Measurements from ENCODE around the gene RAB31. TPM values are rescaled to one million over a fixed set of nuclear protein-coding genes. Genes with fewer than 3 reads are reported as not detected.

Gene RAB31
- total RNA-seq, 1 donor from 2014 or later, result 26.0 TPM

GRCh38 chr18:9782073-9782857, 74.2 kb downstream of the RAB31 start:
- Histone ChIP-seq H3K27me3 (no peaks in the 10 kb centered on the region), H3K36me3 (no peaks in the 10 kb centered on the region), H3K4me1 (peaks cover 14% of the 10 kb centered on the region), H3K4me3 (no peak overlapping the region), H3K9me3 (no peaks in the 10 kb centered on the region), H3K27ac (peak overlapping the region; percentile 53)
- DNase-seq (ENCODE audit: extremely low spot score in 2 of 2), result no peak
- intact Hi-C loops (cut with DNase I), result no loop called here
- TF ChIP-seq POLR2AphosphoS5 (IDR thresholded peaks at IDR 0.05; ENCODE audit: insufficient read depth in 1 of 2, low read depth in 1 of 2) (peak in 1 of 2 donors; percentile 68), POLR2A (IDR thresholded peaks at IDR 0.05) (no peak)

GRCh38 chr18:9786631-9787030, 78.5 kb downstream of the RAB31 start:
- Histone ChIP-seq H3K9me3 (no peaks in the 10 kb centered on the region), H3K27me3 (no peaks in the 10 kb centered on the region), H3K4me3 (no peak overlapping the region), H3K36me3 (no peaks in the 10 kb centered on the region), H3K27ac (no peak overlapping the region), H3K4me1 (peaks cover 14% of the 10 kb centered on the region)
- no peak for DNase-seq (ENCODE audit: extremely low spot score in 2 of 2)
- intact Hi-C loops (cut with DNase I), result no loop called here
- TF ChIP-seq POLR2A (IDR thresholded peaks at IDR 0.05), result no peak
- TF ChIP-seq POLR2AphosphoS5 (IDR thresholded peaks at IDR 0.05; ENCODE audit: insufficient read depth in 1 of 2, low read depth in 1 of 2), result no peak
- TF ChIP-seq CTCF (IDR thresholded peaks at IDR 0.05), result no peak

DNA sequence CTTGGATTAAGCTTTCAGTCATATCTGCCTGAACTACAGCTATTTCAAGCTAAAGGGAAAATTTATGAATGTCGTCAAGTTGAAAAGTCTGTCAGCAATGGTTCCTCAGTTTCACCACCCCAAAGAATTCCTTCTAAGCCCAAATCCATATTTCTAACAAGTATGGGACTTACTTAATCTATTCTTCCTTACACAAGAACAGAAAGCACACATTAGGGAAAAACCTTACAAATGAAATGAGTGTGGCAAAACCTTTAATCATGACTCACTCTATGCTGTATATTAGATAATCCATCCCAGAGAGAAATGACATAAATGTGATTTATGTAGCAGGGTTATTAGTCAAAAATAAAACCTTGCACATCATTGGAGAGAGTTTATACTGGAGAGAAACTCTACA, 78.9 kb downstream of the RAB31 start:
- intact Hi-C loops (cut with DNase I), result no loop called here
- H3K4me1 ChIP-seq, result peaks cover 10% of the 10 kb centered on the region
- no peak overlapping the region for H3K4me3 ChIP-seq
- no peaks in the 10 kb centered on the region for H3K9me3 ChIP-seq
- TF ChIP-seq POLR2A (IDR thresholded peaks at IDR 0.05) (no peak), POLR2AphosphoS5 (IDR thresholded peaks at IDR 0.05; ENCODE audit: insufficient read depth in 1 of 2, low read depth in 1 of 2) (no peak), CTCF (IDR thresholded peaks at IDR 0.05) (no peak)
- H3K27me3 ChIP-seq, result no peaks in the 10 kb centered on the region
- no peak overlapping the region for H3K27ac ChIP-seq
- DNase-seq (ENCODE audit: extremely low spot score in 2 of 2), result no peak
- H3K36me3 ChIP-seq, result no peaks in the 10 kb centered on the region

GRCh38 chr18:9787712-9788111, 79.6 kb downstream of the RAB31 start:
- DNase-seq (ENCODE audit: extremely low spot score in 2 of 2), result no peak
- intact Hi-C loops (cut with DNase I), result no loop called here
- no peaks in the 10 kb centered on the region for H3K9me3 ChIP-seq
- TF ChIP-seq CTCF (IDR thresholded peaks at IDR 0.05) (no peak), POLR2A (IDR thresholded peaks at IDR 0.05) (no peak)
- no peaks in the 10 kb centered on the region for H3K27me3 ChIP-seq
- no peak overlapping the region for H3K4me3 ChIP-seq
- H3K27ac ChIP-seq, result no peak overlapping the region
- no peaks in the 10 kb centered on the region for H3K36me3 ChIP-seq
- H3K4me1 ChIP-seq, result peaks cover 4% of the 10 kb centered on the region

DNA sequence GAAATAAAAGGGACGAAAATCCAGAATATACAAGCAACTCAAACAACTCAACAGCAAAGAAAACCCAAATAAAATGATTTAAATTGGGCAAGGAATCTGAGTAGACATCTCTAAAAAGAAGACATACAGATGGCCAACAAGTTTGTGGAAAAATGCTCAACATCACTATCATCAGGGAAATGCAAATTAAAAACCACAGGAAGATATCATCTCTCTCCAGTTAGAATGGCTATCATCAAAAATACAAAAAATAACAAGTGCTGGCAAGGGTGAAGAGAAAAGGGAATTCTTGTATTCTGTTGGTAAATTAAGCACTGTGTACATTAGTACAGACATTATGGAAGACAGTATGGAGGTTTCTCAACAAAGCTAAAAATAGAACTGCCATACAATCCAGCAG, 80.0 kb downstream of the RAB31 start:
- no peaks in the 10 kb centered on the region for H3K36me3 ChIP-seq
- H3K4me1 ChIP-seq, result peaks cover under 1% of the 10 kb centered on the region
- no peaks in the 10 kb centered on the region for H3K9me3 ChIP-seq
- H3K4me3 ChIP-seq, result no peak overlapping the region
- no peak for DNase-seq (ENCODE audit: extremely low spot score in 2 of 2)
- TF ChIP-seq POLR2AphosphoS5 (IDR thresholded peaks at IDR 0.05; ENCODE audit: insufficient read depth in 1 of 2, low read depth in 1 of 2) (no peak), POLR2A (IDR thresholded peaks at IDR 0.05) (no peak), CTCF (IDR thresholded peaks at IDR 0.05) (no peak)
- no peak overlapping the region for H3K27ac ChIP-seq
- intact Hi-C loops (cut with DNase I), result no loop called here
- no peaks in the 10 kb centered on the region for H3K27me3 ChIP-seq
